ENCODE results near the gene CNOT10.
"Not testable (repeated sequence)": the region's sequence is repeated elsewhere in the genome, so short reads cannot be mapped to it uniquely, and the experiment has no call there.

CNOT10 gene

GRCh38 chr3:32707026-32707370 lies 22.0 kb downstream of the CNOT10 start:
- H3K4me3 Mint-ChIP-seq = no peak overlapping the region
- peaks cover 42% of the 10 kb centered on the region for H3K36me3 Mint-ChIP-seq (ENCODE audit: low read depth)
- no peak overlapping the region for H3K27ac Mint-ChIP-seq
- H3K27me3 Mint-ChIP-seq = no peaks in the 10 kb centered on the region
- H3K4me1 Mint-ChIP-seq = peaks cover 17% of the 10 kb centered on the region
- H3K9me3 Mint-ChIP-seq = no peaks in the 10 kb centered on the region
- DNase-seq (no peak), ATAC-seq (no peak)

- DNase-seq (no peak), ATAC-seq (no peak)
- H3K36me3 Mint-ChIP-seq (ENCODE audit: low read depth) = peaks cover 44% of the 10 kb centered on the region
- no peak overlapping the region for H3K27ac Mint-ChIP-seq
- no peaks in the 10 kb centered on the region for H3K27me3 Mint-ChIP-seq
- H3K9me3 Mint-ChIP-seq = no peaks in the 10 kb centered on the region
- H3K4me3 Mint-ChIP-seq = no peak overlapping the region
- peaks cover 10% of the 10 kb centered on the region for H3K4me1 Mint-ChIP-seq
Observed at GRCh38 chr3:32708672-32709283, 23.8 kb downstream of the CNOT10 start.

- no peaks in the 10 kb centered on the region for H3K9me3 Mint-ChIP-seq
- no peak overlapping the region for H3K27ac Mint-ChIP-seq
- ATAC-seq = no peak
Observed at GRCh38 chr3:32709346-32709745, 24.4 kb downstream of the CNOT10 start.

GRCh38 chr3:32712506-32713055 lies 27.6 kb downstream of the CNOT10 start:
- DNase-seq (no peak), ATAC-seq (no peak)
- no peak overlapping the region for H3K27ac Mint-ChIP-seq
- no peaks in the 10 kb centered on the region for H3K4me1 Mint-ChIP-seq
- H3K27me3 Mint-ChIP-seq = no peaks in the 10 kb centered on the region
- H3K36me3 Mint-ChIP-seq (ENCODE audit: low read depth) = peaks cover 55% of the 10 kb centered on the region
- H3K9me3 Mint-ChIP-seq = no peaks in the 10 kb centered on the region
- no peak overlapping the region for H3K4me3 Mint-ChIP-seq

More at GRCh38 chr3:32709346-32709745, 24.4 kb downstream of the CNOT10 start:
- H3K36me3 Mint-ChIP-seq (ENCODE audit: low read depth) = peaks cover 47% of the 10 kb centered on the region
- no peaks in the 10 kb centered on the region for H3K27me3 Mint-ChIP-seq
- DNase-seq = no peak
- no peak overlapping the region for H3K4me3 Mint-ChIP-seq
- H3K4me1 Mint-ChIP-seq = peaks cover 10% of the 10 kb centered on the region

GRCh38 chr3:32713181-32713580 lies 28.2 kb downstream of the CNOT10 start:
- Mint-ChIP-seq H3K36me3 (ENCODE audit: low read depth) (peaks cover 56% of the 10 kb centered on the region), H3K4me3 (no peak overlapping the region), H3K27ac (no peak overlapping the region), H3K4me1 (no peaks in the 10 kb centered on the region), H3K27me3 (no peaks in the 10 kb centered on the region), H3K9me3 (no peaks in the 10 kb centered on the region)
- DNase-seq (no peak), ATAC-seq (no peak)

- Mint-ChIP-seq H3K4me1 (no peaks in the 10 kb centered on the region), H3K9me3 (no peaks in the 10 kb centered on the region), H3K4me3 (no peak overlapping the region), H3K27ac (no peak overlapping the region), H3K36me3 (ENCODE audit: low read depth) (peaks cover 37% of the 10 kb centered on the region), H3K27me3 (no peaks in the 10 kb centered on the region)
- no peak for DNase-seq
- ATAC-seq = no peak
Observed at GRCh38 chr3:32719335-32719734, 34.3 kb downstream of the CNOT10 start.

- no peak overlapping the region for H3K27ac Mint-ChIP-seq
- ATAC-seq = no peak
- H3K36me3 Mint-ChIP-seq (ENCODE audit: low read depth) = peaks cover 42% of the 10 kb centered on the region
- H3K27me3 Mint-ChIP-seq = no peaks in the 10 kb centered on the region
- no peaks in the 10 kb centered on the region for H3K4me1 Mint-ChIP-seq
- no peak for DNase-seq
- H3K4me3 Mint-ChIP-seq = no peak overlapping the region
- H3K9me3 Mint-ChIP-seq = no peaks in the 10 kb centered on the region
Observed at GRCh38 chr3:32719931-32720330, 34.9 kb downstream of the CNOT10 start.

GRCh38 chr3:32725721-32726120 lies 40.7 kb downstream of the CNOT10 start:
- DNase-seq = no peak
- Mint-ChIP-seq H3K27me3 (no peaks in the 10 kb centered on the region), H3K4me1 (no peaks in the 10 kb centered on the region), H3K4me3 (no peak overlapping the region), H3K9me3 (no peaks in the 10 kb centered on the region), H3K27ac (no peak overlapping the region), H3K36me3 (ENCODE audit: low read depth) (peaks cover 42% of the 10 kb centered on the region)
- no peak for ATAC-seq

- no peaks in the 10 kb centered on the region for H3K27me3 Mint-ChIP-seq
- peaks cover 32% of the 10 kb centered on the region for H3K36me3 Mint-ChIP-seq (ENCODE audit: low read depth)
- DNase-seq (no peak), ATAC-seq (no peak)
- no peaks in the 10 kb centered on the region for H3K4me1 Mint-ChIP-seq
- no peaks in the 10 kb centered on the region for H3K9me3 Mint-ChIP-seq
- H3K27ac Mint-ChIP-seq = no peak overlapping the region
- no peak overlapping the region for H3K4me3 Mint-ChIP-seq
Observed at GRCh38 chr3:32733631-32734229, 48.7 kb downstream of the CNOT10 start.

- Mint-ChIP-seq H3K4me1 (no peaks in the 10 kb centered on the region), H3K27ac (no peak overlapping the region), H3K27me3 (no peaks in the 10 kb centered on the region), H3K36me3 (ENCODE audit: low read depth) (peaks cover 31% of the 10 kb centered on the region), H3K4me3 (no peak overlapping the region), H3K9me3 (no peaks in the 10 kb centered on the region)
- ATAC-seq (no peak), DNase-seq (no peak)
Observed at GRCh38 chr3:32734756-32735155, 49.8 kb downstream of the CNOT10 start.

GRCh38 chr3:32743470-32743869 lies 58.5 kb downstream of the CNOT10 start:
- H3K4me1 Mint-ChIP-seq, H3K27me3 Mint-ChIP-seq, H3K27ac Mint-ChIP-seq: not testable (repeated sequence)

GRCh38 chr3:32743934-32744333 lies 58.9 kb downstream of the CNOT10 start:
- no peaks in the 10 kb centered on the region for H3K27me3 Mint-ChIP-seq
- peaks cover 16% of the 10 kb centered on the region for H3K36me3 Mint-ChIP-seq (ENCODE audit: low read depth)
- no peak overlapping the region for H3K4me3 Mint-ChIP-seq
- H3K9me3 Mint-ChIP-seq = no peaks in the 10 kb centered on the region
- H3K4me1 Mint-ChIP-seq = no peaks in the 10 kb centered on the region
- H3K27ac Mint-ChIP-seq = no peak overlapping the region
- ATAC-seq (no peak), DNase-seq (no peak)

More at GRCh38 chr3:32743470-32743869, 58.5 kb downstream of the CNOT10 start:
- not testable (repeated sequence) for ATAC-seq, DNase-seq, H3K9me3 Mint-ChIP-seq, H3K4me3 Mint-ChIP-seq
- H3K36me3 Mint-ChIP-seq (ENCODE audit: low read depth) = peaks cover 16% of the 10 kb centered on the region

- no peak overlapping the region for H3K4me3 Mint-ChIP-seq
- no peak for DNase-seq
- no peak for ATAC-seq
- H3K9me3 Mint-ChIP-seq = no peaks in the 10 kb centered on the region
- peaks cover 11% of the 10 kb centered on the region for H3K36me3 Mint-ChIP-seq (ENCODE audit: low read depth)
- peaks cover 1% of the 10 kb centered on the region for H3K4me1 Mint-ChIP-seq
- H3K27ac Mint-ChIP-seq = no peak overlapping the region
- H3K27me3 Mint-ChIP-seq = no peaks in the 10 kb centered on the region
Observed at GRCh38 chr3:32751377-32751776, 66.4 kb downstream of the CNOT10 start.

GRCh38 chr3:32755761-32756160 lies 70.8 kb downstream of the CNOT10 start:
- DNase-seq (no peak), ATAC-seq (no peak)
- no peaks in the 10 kb centered on the region for H3K9me3 Mint-ChIP-seq
- H3K4me1 Mint-ChIP-seq = peaks cover 1% of the 10 kb centered on the region
- H3K4me3 Mint-ChIP-seq = no peak overlapping the region
- H3K27me3 Mint-ChIP-seq = no peaks in the 10 kb centered on the region
- H3K27ac Mint-ChIP-seq = no peak overlapping the region
- peaks cover 16% of the 10 kb centered on the region for H3K36me3 Mint-ChIP-seq (ENCODE audit: low read depth)

- ATAC-seq (no peak), DNase-seq (no peak)
- peaks cover 1% of the 10 kb centered on the region for H3K4me1 Mint-ChIP-seq
- no peak overlapping the region for H3K4me3 Mint-ChIP-seq
- H3K27me3 Mint-ChIP-seq = no peaks in the 10 kb centered on the region
- H3K27ac Mint-ChIP-seq = no peak overlapping the region
- no peaks in the 10 kb centered on the region for H3K9me3 Mint-ChIP-seq
- H3K36me3 Mint-ChIP-seq (ENCODE audit: low read depth) = peaks cover 23% of the 10 kb centered on the region
Observed at GRCh38 chr3:32757618-32758374, 72.8 kb downstream of the CNOT10 start.
